ENCODE measurements around the gene MAOA. TPM values are rescaled to one million over a fixed set of nuclear protein-coding genes. Genes with fewer than 3 reads are reported as not detected.

MAOA gene
- total and polyA plus RNA-seq, 2 donors (not counting 3 experiments of a cell fraction or from before 2014, with no cell fraction given): 12.6 to 23.5 TPM

- no peaks in the 10 kb centered on the region for H3K9me1 ChIP-seq (replicated peaks; ENCODE audit: control insufficient read depth, extremely low read depth, insufficient read depth, low read length)
- DNase-seq (ENCODE audit: low read depth, low spot score): peak; percentile 36
- no peaks in the 10 kb centered on the region for H3K9me3 ChIP-seq (replicated peaks; ENCODE audit: control insufficient read depth, insufficient read depth, low read length)
- peak overlapping the region; percentile 95 for H3K9ac ChIP-seq (replicated peaks; ENCODE audit: extremely low read depth, insufficient read depth, low read length)
- H3K79me2 ChIP-seq (ENCODE audit: control insufficient read depth, insufficient read depth, low read length): no peaks in the 10 kb centered on the region
- no peaks in the 10 kb centered on the region for H4K20me1 ChIP-seq (replicated peaks; ENCODE audit: control insufficient read depth, extremely low read depth, insufficient read depth, low read length)
- FAIRE-seq: no peak
- intact Hi-C loops (cut with micrococcal nuclease) (loop anchor here (1.0 to 2.0 kb wide), 2 partner anchors 48 to 1733 kb away; partner anchors contain the start of gene CASK), dilution Hi-C loops (cut with MboI; ENCODE audit: extremely low pct_ligation_motif_present, low sequenced_read_pairs) (no loop called here)
- no peaks in the 10 kb centered on the region for H3K27me3 ChIP-seq (ENCODE audit: control insufficient read depth in 2 of 2, insufficient read depth in 2 of 2, low read length in 2 of 2)
- peak overlapping the region; percentile 95 for H3K27ac ChIP-seq (ENCODE audit: insufficient read depth, low read depth, low read length)
- BruUV-seq (replicated peaks): no TSS peak
- ChIA-PET POLR2A (interaction anchor here (0.9 to 1.0 kb wide), 2 partner anchors 35 to 52 kb away, joined by 3 read pairs; no protein-coding TSS in a partner anchor), CTCF (interaction anchor here (0.8 to 2.4 kb wide), 4 partner anchors 35 to 95 kb away, joined by 3 to 20 read pairs (median 4); no protein-coding TSS in a partner anchor)
- no peaks in the 10 kb centered on the region for H3K36me3 ChIP-seq (ENCODE audit: control insufficient read depth in 2 of 2, extremely low read depth in 1 of 2, insufficient read depth in 2 of 2, low read length in 2 of 2)
- peak overlapping the region; percentile 67 for H3K4me2 ChIP-seq (ENCODE audit: insufficient read depth, low read length)
- TF ChIP-seq FOS (IDR thresholded peaks at IDR 0.05; ENCODE audit: borderline replicate concordance, insufficient read depth, low read length) (no peak), JUN (IDR thresholded peaks at IDR 0.05; ENCODE audit: borderline replicate concordance, insufficient read depth, insufficient read length, low read depth) (no peak), MAX (IDR thresholded peaks at IDR 0.05; ENCODE audit: insufficient read depth, insufficient read length) (no peak), POLR2A (IDR thresholded peaks at IDR 0.05; ENCODE audit: low read depth, low read length) (no peak), MYC (IDR thresholded peaks at IDR 0.05; ENCODE audit: low read depth, low read length) (no peak), EZH2 (IDR thresholded peaks at IDR 0.05; ENCODE audit: borderline replicate concordance, low read depth, low read length, severe bottlenecking) (no peak), GATA2 (IDR thresholded peaks at IDR 0.05; ENCODE audit: insufficient read depth, insufficient read length, low read depth, low read length) (no peak), POLR2AphosphoS5 (IDR thresholded peaks at IDR 0.05; ENCODE audit: insufficient read depth, low read depth, low read length) (no peak), CTCF (IDR thresholded peaks at IDR 0.05; ENCODE audit: extremely low read depth in 1 of 2, insufficient read depth in 1 of 2, low read depth in 1 of 2, low read length in 2 of 2) (no peak)
- peak overlapping the region; percentile 90 for H2AFZ ChIP-seq (ENCODE audit: low read depth, low read length)
- no peaks in the 10 kb centered on the region for H3K4me1 ChIP-seq (ENCODE audit: control insufficient read depth, extremely low read depth, insufficient read depth, low read length)
- peak overlapping the region; percentile 42 to 76 (median 74) for H3K4me3 ChIP-seq (replicated peaks in 1 of 3; ENCODE audit: insufficient read depth in 1 of 3, low read depth in 1 of 3, low read length in 3 of 3)
These were observed 721 bp upstream of the MAOA start for GRCh38 chrX:43655151-43656004.
